Heart right ventricle (tissue), 16 donors: Measurements from ENCODE around the gene DDTL. TPM values are rescaled to one million over a fixed set of nuclear protein-coding genes. Genes with fewer than 3 reads are reported as not detected.

Experiments
- ATAC-seq, 8 donors: fragments of 200-7000 bp; cut with Tn5 transposase; one replicate each; pipeline ENCODE4 v1.9.1; 2020; ENCODE audit warnings: mild to moderate bottlenecking in 8 of 8, moderate library complexity in 8 of 8, moderate number of reproducible peaks in 1 of 8
- DNase-seq, 2 donors: peaks; one replicate each; pipeline ENCODE4 v3.0.0-alpha.2; 2020
- H3K27ac ChIP-seq, 10 donors: fragments of 200-600 bp; sonication (generic) in 2 of 10; one replicate each; pipeline versions ENCODE4 v1.5.0 to v1.8.0; 2020 to 2022; ENCODE audit warnings: mild to moderate bottlenecking in 3 of 10
- H3K27me3 ChIP-seq, 7 donors: fragments of 200-600 bp; one replicate each; pipeline ENCODE4 v1.8.0; 2021 to 2022; ENCODE audit warnings: mild to moderate bottlenecking in 2 of 7
- H3K36me3 ChIP-seq, 9 donors: fragments of 200-600 bp; sonication (generic) in 1 of 9; one replicate each; pipeline versions ENCODE4 v1.5.0 to v1.8.0; 2020 to 2022; ENCODE audit warnings: mild to moderate bottlenecking in 2 of 9
- H3K4me1 ChIP-seq, 9 donors: fragments of 200-600 bp; sonication (generic) in 1 of 9; one replicate each; pipeline versions ENCODE4 v1.5.0 to v1.8.0; 2020 to 2022; ENCODE audit warnings: mild to moderate bottlenecking in 4 of 9
- H3K4me3 ChIP-seq, 10 donors: fragments of 200-600 bp; sonication (generic) in 2 of 10; one replicate each; pipeline versions ENCODE4 v1.5.0 to v1.8.0; 2020 to 2022; ENCODE audit warnings: mild to moderate bottlenecking in 7 of 10, moderate library complexity in 2 of 10
- H3K9me3 ChIP-seq, 11 donors: fragments of 200-600 bp in 10 of 11; sonication (generic) in 2 of 11; one replicate each; pipeline versions ENCODE4 v1.5.0 to v1.8.0; 2013 to 2022; ENCODE audit warnings: mild to moderate bottlenecking in 2 of 11, control low read depth in 1 of 11, moderate library complexity in 1 of 11
- WGBS, 2 donors: extraction: QIAGEN DNeasy Blood & Tissue Kit; methylation state at CpG; one replicate each; pipeline ENCODE4 v1.1.7; 2013; ENCODE audit warnings: inconsistent platforms in 1 of 2; 5-methylcytosine and 5-hydroxymethylcytosine counted together
- intact Hi-C, 10 donors: fragments of 100-400 bp; cut with DNase I; formaldehyde crosslinking; loops; one replicate each; pipeline versions ENCODE4 v1.11.1 to v1.14.2; 2022
- polyA plus RNA-seq, 2 donors: library from polyadenylated mRNA; stranded (reverse); fragments of 200-250 nt; gene quantifications; one replicate each; pipeline ENCODE4 v1.2.3, GENCODE V29; 2013
- total RNA-seq, 10 donors: library from RNA; stranded (reverse); fragmentation: NEBNext Ultra II Directional in 3 of 10; extraction: Animal tissue kit (Norgen Biotek cat#: 25700) in 3 of 10; gene quantifications; one replicate each; pipeline versions ENCODE4 v1.2.1 to v1.2.4, GENCODE V29; 2021 to 2023
- TF ChIP-seq, protein P1 (sequence below), 9 donors: fragments of 200-600 bp; sonication (generic) in 2 of 9; IDR thresholded peaks; one replicate each; pipeline versions ENCODE4 v1.5.0 to v1.8.0; 2021 to 2022; ENCODE audit warnings: antibody characterized with exemption in 9 of 9, mild to moderate bottlenecking in 5 of 9, moderate library complexity in 1 of 9
- donor health status: Arrhythmogenic right ventricular cardiomyopathy.
- donor health status: ischemic (EF 13 %, LVEDD 7.1; RV severe dilation, severe dysfunction).
- donor health status: healthy with polysubstance abuse.
- donor health status: DM: no; HTN: yes; CAD: no.
- donor health status: DM: no; HTN: no; CAD: no.
- donor health status: ischemic (EF 25% LVEDD 6.9; RV normal size, moderate dysfunction).
- donor health status: ischemic (EF 25% LVEDD 5.7; RV mildly dilated, moderate dysfunction).
- donor health status: healthy.
- donor health status: DM: yes; HTN: yes; CAD: no.
- donor health status: Ischemic cardiomyopathy.
- donor health status: ischemic (EF 35%, LVEDD 5.7; RV mildly dilated, moderate dysfunction).
- donor health status: nonischemic (EF 11% LVEDD 7.7; RV severe dilation, severe dysfunction).
- donor health status: DM: yes; HTN: yes; CAD: no.
- donor health status: PGD.
- donor health status: ischemic (EF 29% LVEDD 5.4; RV normal size, mild dysfunction).
- donor health status: nonischemic (EF 23%, LVEDD 6.1; RV moderate dilation, normal function).

DDTL gene
- total and polyA plus RNA-seq, 12 donors, result 0.99 to 4.9 (median 2.9) TPM; not detected in 5

DNA sequence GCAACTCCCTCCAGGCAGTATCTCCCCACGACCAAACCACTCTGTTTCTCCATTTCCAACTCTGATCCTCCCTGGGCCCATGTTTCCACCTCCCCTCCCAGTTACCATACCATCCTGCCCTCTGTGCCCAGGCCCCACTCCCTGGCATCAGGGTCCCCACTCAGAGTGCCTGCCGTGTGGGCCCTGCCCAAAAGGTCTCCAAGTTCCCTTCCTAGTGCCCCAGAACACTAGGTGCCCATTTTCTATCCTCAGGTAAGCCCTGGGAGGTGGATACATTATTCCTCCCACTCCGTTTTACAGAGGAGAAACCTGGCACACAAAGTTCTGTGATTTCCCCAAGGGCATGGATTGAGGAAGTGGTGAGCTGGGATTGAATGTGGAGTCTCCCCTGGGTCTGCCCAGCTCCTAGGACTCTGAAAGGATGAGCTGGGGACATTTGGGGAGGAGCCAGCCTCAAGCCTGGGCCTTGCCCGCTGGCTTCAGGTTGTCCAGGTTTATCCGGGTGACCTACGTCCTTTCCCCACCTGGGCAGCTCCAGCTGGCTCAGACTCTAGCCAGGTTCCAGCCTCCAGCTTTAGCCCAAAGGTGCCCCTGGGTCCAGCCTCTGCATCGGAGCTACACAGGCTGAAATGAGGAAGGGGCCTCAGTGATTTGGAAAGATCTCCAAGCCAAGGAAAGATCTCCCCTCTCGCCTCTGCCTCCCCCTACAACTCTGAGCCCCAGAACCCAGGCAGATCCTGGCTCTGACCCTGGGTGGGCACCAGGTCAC lies 40.7 kb downstream of the DDTL start:
- 81 to 94% methylated on average over 8 of the region's 8 CpGs for WGBS, 2 donors

DNA sequence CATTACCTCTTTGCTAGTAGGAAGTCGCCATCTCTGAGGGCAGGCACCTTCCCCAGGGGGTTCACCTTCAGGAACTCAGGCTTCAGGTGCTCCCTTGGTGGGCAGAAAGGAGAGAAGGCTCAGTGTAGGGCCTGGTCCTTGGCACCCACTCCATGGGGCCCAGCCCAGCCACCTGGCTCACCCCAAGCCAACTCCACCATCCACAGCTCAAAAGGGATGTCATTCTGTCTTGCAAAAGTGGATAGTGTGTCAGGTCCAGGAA lies 41.3 kb downstream of the DDTL start:
- H3K27ac ChIP-seq, result no peak overlapping the region
- intact Hi-C loops, result loop anchor here in 6 of 10 donors (5.0 to 10.0 kb wide), 3 partner anchors 71 to 167 kb away; no protein-coding TSS in a partner anchor
- WGBS, 2 donors, result 83 to 100% methylated on average over 1 of the region's 1 CpG
- H3K36me3 ChIP-seq, result no peaks in the 10 kb centered on the region
- H3K9me3 ChIP-seq, result no peaks in the 10 kb centered on the region
- DNase-seq, result no peak
- no peaks in the 10 kb centered on the region for H3K27me3 ChIP-seq
- H3K4me3 ChIP-seq, result no peak overlapping the region
- ATAC-seq, result no peak
- TF ChIP-seq, protein P1, sequence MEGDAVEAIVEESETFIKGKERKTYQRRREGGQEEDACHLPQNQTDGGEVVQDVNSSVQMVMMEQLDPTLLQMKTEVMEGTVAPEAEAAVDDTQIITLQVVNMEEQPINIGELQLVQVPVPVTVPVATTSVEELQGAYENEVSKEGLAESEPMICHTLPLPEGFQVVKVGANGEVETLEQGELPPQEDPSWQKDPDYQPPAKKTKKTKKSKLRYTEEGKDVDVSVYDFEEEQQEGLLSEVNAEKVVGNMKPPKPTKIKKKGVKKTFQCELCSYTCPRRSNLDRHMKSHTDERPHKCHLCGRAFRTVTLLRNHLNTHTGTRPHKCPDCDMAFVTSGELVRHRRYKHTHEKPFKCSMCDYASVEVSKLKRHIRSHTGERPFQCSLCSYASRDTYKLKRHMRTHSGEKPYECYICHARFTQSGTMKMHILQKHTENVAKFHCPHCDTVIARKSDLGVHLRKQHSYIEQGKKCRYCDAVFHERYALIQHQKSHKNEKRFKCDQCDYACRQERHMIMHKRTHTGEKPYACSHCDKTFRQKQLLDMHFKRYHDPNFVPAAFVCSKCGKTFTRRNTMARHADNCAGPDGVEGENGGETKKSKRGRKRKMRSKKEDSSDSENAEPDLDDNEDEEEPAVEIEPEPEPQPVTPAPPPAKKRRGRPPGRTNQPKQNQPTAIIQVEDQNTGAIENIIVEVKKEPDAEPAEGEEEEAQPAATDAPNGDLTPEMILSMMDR (IDR thresholded peaks at IDR 0.05), result no peak
- peaks cover 0 to 31% (median 24%) of the 10 kb centered on the region in 9 donors for H3K4me1 ChIP-seq

More for the DNA sequence above, 40.7 kb downstream of the DDTL start:
- Histone ChIP-seq H3K4me1 (peaks cover 0 to 26% (median 21%) of the 10 kb centered on the region in 9 donors), H3K27ac (no peak overlapping the region), H3K27me3 (no peaks in the 10 kb centered on the region), H3K4me3 (no peak overlapping the region), H3K36me3 (no peaks in the 10 kb centered on the region), H3K9me3 (no peaks in the 10 kb centered on the region)
- intact Hi-C loops, result loop anchor here in 6 of 10 donors (5.0 to 10.0 kb wide), 3 partner anchors 70 to 167 kb away; no protein-coding TSS in a partner anchor
- TF ChIP-seq, protein P1 (IDR thresholded peaks at IDR 0.05), result no peak
- DNase-seq (no peak), ATAC-seq (no peak)

DNA sequence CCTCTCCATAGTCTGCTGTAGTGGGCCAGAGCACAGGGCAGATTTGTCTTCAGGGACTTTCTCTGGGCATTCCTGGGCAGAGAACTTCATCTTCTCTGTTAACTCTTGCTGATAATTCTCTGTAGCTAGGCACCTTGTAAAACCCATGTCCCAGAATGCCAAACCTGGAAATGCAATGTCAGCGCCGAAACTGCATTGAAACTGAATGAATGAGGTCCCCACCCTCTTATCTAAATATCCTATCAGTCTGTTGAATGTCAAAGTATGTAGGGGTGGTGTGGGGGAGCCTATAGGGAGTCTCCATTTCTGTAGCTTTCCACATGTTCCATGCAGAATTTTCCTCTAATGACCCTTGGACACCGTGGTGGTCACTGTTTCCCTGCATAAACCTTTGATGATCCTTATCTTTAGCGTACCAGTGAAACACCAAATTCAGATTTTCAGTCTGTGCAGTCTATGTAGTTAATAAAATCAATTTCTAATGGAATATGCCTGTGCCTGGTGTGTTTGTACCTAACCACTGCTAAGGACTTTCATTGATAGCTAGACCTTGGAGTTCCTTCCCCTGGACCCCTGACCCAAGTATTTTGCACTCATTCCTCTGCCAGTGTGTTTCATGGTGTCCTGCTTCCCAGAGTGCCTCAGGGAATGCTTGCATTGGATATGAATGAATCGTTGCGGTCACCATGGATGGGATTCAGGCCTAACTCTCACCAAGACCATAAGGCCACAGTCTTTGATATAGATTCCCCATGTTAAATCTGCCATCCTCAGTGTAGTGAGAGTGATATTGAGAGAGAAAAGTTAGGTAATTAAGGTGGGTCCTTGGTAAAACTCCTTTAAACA lies 41.9 kb downstream of the DDTL start:
- no peak for ATAC-seq

More for the DNA sequence above, 41.9 kb downstream of the DDTL start:
- TF ChIP-seq, protein P1 (IDR thresholded peaks at IDR 0.05), result no peak
- Histone ChIP-seq H3K4me3 (no peak overlapping the region), H3K9me3 (no peaks in the 10 kb centered on the region), H3K36me3 (no peaks in the 10 kb centered on the region), H3K4me1 (peaks cover 0 to 35% (median 24%) of the 10 kb centered on the region in 9 donors), H3K27ac (no peak overlapping the region), H3K27me3 (no peaks in the 10 kb centered on the region)
- WGBS, 2 donors, result 84 to 87% methylated on average over 6 of the region's 6 CpGs
- intact Hi-C loops, result loop anchor here in 6 of 10 donors (5.0 to 10.0 kb wide), 3 partner anchors 71 to 166 kb away; no protein-coding TSS in a partner anchor
- DNase-seq, result no peak
